Astrocyte of the spinal cord (primary cell): ENCODE measurements around the gene GNS.

Source experiments
- DNase-seq: peaks from one replicate; pipeline ENCODE4 v3.0.0; 2011; ENCODE audit warnings: low read depth, low spot score
- H3K4me3 ChIP-seq: 2 replicates; pipeline ENCODE4 v1.5.1; 2011; ENCODE audit warnings: low read depth, mild to moderate bottlenecking, low read length, moderate library complexity
- in situ Hi-C: cut with HindIII; loops from 2 replicates; pipeline ENCODE4 v1.10.0; 2017; ENCODE audit warnings: low sequenced_read_pairs
- TF ChIP-seq, protein P1 (sequence below): IDR thresholded peaks from 2 replicates; pipeline ENCODE4 v1.5.1; 2012; ENCODE audit warnings: low read depth, mild to moderate bottlenecking, low read length, inconsistent platforms

Gene GNS

DNA sequence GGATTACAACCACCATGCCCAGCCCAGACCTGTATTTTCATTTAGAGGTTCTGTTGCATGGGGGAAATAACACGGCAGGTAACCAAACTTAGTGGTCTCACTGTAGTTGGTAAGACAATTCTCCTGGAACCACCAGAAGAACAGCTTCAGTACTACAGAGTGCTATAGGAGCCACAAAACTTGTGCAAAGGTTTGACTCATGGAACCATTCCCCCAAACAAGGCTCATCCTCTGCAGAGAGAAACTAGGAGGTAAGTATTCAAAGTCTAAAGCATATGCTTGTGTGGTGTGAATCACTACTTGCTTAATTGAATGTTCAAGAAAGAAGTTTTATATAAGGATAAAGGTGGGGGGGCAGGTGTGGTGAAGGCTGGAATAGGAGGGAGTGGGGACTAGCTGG lies 58.7 kb downstream of the GNS start:
- TF ChIP-seq, protein P1, sequence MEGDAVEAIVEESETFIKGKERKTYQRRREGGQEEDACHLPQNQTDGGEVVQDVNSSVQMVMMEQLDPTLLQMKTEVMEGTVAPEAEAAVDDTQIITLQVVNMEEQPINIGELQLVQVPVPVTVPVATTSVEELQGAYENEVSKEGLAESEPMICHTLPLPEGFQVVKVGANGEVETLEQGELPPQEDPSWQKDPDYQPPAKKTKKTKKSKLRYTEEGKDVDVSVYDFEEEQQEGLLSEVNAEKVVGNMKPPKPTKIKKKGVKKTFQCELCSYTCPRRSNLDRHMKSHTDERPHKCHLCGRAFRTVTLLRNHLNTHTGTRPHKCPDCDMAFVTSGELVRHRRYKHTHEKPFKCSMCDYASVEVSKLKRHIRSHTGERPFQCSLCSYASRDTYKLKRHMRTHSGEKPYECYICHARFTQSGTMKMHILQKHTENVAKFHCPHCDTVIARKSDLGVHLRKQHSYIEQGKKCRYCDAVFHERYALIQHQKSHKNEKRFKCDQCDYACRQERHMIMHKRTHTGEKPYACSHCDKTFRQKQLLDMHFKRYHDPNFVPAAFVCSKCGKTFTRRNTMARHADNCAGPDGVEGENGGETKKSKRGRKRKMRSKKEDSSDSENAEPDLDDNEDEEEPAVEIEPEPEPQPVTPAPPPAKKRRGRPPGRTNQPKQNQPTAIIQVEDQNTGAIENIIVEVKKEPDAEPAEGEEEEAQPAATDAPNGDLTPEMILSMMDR = no peak
- H3K4me3 ChIP-seq = no peak overlapping the region
- in situ Hi-C loops = no loop called here
- no peak for DNase-seq

DNA sequence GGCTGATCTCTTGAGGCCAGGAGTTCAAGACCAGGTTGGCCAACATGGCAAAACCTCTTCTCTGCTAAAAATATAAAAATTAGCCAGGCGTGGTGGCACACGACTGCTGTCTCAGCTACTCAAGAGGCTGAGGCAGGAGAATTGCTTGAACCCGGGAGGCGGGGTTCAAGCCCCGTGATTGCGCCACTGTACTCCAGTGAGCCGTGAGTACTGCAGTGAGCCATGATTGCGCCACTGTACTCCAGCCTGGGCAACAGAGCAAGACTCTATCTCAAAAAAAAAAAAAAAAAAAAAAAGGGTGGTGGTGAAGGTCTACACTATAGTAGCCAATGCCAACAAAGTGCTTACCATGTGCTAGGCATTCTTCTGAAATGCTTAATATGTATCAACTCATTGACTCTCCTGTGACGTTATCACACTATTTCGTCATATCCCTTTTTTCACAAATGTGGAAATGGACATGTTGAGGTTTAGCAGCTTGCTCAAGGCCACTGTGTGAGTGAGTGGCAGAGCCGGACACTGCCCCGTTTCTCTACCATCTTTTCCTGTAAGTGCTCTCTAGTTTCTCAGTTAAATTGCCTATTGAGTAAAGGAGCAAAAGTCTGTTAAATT lies 59.6 kb downstream of the GNS start:
- in situ Hi-C loops = no loop called here
- TF ChIP-seq, protein P1 = no peak
- no peak overlapping the region for H3K4me3 ChIP-seq
- DNase-seq = no peak

DNA sequence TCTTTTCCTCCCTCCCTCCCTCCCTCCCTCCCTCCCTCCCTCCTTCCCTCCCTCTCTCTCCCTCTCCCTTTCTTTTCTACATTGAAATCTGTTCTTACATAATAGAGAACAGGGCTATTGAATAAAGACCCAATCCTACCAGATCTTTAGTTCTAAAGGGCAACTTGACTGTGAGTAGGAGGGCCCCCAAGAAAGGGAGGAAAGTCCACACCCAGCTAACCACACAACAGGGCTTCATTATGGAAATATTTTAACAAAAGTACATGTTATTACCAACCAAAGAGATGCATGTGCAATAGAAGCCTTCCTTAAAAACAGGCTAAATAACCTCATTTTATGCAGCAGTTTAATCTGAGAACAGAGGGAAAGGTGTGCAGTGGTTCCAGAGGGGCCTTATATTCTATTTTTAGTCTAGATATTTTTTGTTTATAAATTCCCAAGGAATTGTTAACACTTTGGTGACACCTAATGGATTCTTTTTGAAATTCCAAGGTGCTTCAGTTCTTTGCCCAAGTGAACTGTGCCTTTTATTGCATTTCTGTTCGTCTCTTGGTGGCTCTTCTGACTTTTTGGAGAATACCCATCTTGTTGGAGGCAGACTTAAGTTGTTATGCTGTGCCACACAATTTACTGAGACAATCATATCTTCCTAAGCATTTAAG lies 63.0 kb downstream of the GNS start:
- TF ChIP-seq, protein P1 = peak; percentile 32
- in situ Hi-C loops = no loop called here
- no peak overlapping the region for H3K4me3 ChIP-seq
- DNase-seq = peak; percentile 53

DNA sequence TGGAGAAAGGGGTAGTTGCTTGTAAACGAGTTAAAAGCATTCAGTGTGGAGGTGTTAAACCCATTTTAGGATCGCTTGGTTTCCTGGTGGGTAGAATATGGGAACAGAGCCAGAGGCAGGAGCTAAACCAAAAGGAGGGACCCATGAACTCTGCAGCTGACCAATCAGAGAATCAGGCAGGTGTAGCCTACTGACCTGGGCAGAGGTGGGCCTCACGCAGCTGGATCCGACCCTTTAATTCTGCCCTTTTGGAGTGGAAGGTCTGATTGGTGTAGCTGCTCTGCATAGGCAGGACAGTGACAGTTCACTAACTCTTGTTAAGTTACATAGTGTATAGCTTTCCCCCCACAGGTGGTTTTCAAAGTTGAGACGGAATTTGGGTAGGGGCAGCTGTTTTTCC lies 63.7 kb downstream of the GNS start:
- TF ChIP-seq, protein P1 = no peak
- in situ Hi-C loops = no loop called here
- no peak overlapping the region for H3K4me3 ChIP-seq
- DNase-seq = no peak

DNA sequence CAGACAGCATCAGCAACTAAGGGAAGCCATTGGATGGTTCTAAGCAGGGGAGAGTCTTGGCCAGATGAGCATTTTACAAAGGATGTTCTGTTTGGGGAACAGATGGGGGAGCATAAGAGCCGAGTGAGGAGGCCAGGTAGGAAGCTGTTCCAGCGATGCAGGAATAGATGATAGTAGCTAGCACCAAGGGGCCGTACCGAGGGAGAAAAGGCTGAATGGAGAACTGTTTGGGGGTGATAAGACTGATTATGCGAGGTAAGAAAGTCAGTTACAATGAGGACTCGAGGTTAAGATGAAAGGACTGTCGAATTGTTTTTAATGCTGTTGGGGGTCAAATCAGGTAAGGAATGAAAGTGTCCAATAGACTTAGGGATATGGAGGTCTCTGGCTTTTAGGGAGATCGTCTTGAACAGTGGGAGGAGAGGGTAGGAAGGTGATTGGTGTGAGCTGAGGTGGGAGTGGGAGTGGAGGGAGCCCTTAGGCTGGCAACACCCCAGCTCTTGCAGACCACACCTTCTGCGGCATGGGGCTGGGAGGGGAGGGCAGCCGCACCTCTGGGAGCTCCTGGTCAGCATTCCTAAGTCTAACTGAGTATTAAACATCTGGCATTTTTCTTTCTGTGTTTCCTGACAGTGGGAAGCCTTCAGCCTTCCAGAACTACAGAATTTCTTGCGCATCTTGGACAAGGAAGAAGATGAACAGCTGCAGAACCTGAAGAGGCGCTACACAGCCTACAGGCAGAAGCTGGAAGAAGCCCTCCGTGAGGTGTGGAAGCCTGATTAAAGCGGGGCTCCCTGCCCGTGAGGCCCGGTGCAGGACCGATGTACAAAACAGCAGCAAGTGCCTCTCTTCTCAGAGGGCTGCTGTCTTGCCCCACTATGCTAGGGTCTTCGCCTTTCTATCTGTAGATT lies 64.8 kb downstream of the GNS start:
- no peak overlapping the region for H3K4me3 ChIP-seq
- TF ChIP-seq, protein P1 = no peak
- in situ Hi-C loops = no loop called here
- DNase-seq = no peak

DNA sequence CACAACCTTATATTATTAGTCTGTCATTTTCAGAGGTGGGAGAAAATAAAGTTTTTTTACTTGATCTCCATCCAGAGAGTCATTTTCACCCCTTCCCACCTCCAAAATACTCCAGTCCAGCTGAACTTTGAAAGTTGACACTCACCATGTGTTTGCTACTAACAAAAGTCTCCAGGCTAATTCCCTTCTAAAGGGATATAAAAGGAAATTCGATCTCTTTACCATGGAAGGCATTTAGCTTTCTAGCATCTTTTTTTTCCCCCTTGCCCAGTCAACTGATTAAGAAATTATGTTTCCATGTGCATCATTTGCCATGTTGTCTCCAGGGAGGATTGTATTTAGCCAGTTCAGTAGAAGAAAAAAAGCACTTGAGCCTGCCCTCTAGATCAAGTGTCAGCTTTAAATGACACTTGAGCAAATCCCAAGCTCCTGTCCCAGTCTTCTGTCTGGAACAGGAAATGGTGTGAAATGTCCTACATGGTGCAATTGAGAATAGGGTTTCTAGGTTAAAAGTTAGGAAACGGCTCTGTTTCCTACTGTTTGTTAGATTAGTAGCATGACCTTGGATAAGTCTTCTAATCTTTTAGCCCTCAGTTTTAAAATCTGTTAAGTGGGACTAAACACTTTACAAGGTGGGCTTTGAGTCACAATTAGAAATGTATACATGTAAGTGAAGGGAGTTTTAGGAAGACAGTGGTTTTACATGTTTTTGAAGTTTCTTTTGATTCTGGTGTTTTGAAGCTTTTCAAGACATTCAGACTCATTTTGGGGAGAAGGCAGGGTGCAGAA lies 67.2 kb downstream of the GNS start:
- H3K4me3 ChIP-seq = no peak overlapping the region
- TF ChIP-seq, protein P1 = no peak
- in situ Hi-C loops = no loop called here
- peak; percentile 32 for DNase-seq
